ENCODE results near the gene MANEAL.
A peak's percentile ranks its signal among the peaks of the same experiment; 100 is the strongest.

MANEAL gene

DNA sequence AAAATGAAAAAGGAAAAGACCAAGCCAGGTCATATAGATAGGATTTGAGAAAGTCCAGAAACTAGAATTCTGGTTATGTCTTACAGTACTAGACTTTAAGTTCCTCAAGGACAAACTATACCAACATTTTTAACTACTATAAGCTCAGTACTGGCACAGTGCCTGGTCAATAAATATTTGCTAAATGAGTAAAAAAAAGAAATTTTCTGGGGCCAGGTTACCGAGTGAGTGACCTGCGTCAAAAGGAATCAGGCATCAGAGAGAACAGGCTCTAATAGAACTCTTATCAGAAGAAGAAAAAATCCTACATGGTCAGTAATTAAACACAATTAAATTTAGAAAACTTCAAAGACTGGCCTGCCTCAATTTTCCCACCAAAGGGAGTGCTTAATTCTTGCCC is 38.2 kb downstream of the MANEAL start:
- peaks cover 95% of the 10 kb centered on the region for H3K36me3 Mint-ChIP-seq
- no peak overlapping the region for H3K4me3 Mint-ChIP-seq
- H3K4me1 Mint-ChIP-seq, result no peaks in the 10 kb centered on the region
- ATAC-seq (no peak), DNase-seq (ENCODE audit: low spot score in 2 of 2) (no peak)
- no peaks in the 10 kb centered on the region for H3K9me3 Mint-ChIP-seq
- H3K27ac Mint-ChIP-seq, result no peak overlapping the region

DNA sequence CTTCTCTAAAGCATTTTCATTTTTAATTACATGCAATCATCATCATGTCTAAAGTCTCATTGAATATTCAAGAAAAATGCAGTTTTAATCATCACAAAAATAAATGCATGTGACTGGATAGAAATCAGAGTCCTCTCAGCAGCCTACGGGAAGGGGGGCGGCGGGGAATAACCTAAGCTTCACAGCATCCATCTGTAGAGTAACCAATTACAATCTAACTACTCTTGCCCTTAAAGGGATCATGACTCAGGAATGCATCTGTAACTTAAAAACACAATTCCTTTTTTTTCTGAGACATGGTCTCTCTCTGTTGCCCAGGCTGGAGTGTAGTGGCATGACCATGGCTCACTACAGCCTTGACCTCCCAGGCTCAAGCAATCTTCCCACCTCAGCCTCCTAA is 43.1 kb downstream of the MANEAL start:
- no peaks in the 10 kb centered on the region for H3K9me3 Mint-ChIP-seq
- H3K27ac Mint-ChIP-seq, result no peak overlapping the region
- DNase-seq (ENCODE audit: low spot score in 2 of 2), result no peak
- peaks cover 93% of the 10 kb centered on the region for H3K36me3 Mint-ChIP-seq
- no peak for ATAC-seq
- no peak overlapping the region for H3K4me3 Mint-ChIP-seq
- H3K4me1 Mint-ChIP-seq, result no peaks in the 10 kb centered on the region

- H3K36me3 Mint-ChIP-seq, result peaks cover 75% of the 10 kb centered on the region
- H3K9me3 Mint-ChIP-seq, result no peaks in the 10 kb centered on the region
- peak overlapping the region; percentile 13 for H3K27ac Mint-ChIP-seq
- no peak for ATAC-seq
- no peak overlapping the region for H3K4me3 Mint-ChIP-seq
- DNase-seq (ENCODE audit: low spot score in 2 of 2), result no peak
- peaks cover 8% of the 10 kb centered on the region for H3K4me1 Mint-ChIP-seq
These were observed 46.0 kb downstream of the MANEAL start for GRCh38 chr1:37839676-37840075.

- DNase-seq (ENCODE audit: low spot score in 2 of 2) (no peak), ATAC-seq (no peak)
- Mint-ChIP-seq H3K9me3 (no peaks in the 10 kb centered on the region), H3K36me3 (peaks cover 75% of the 10 kb centered on the region), H3K4me1 (peaks cover 16% of the 10 kb centered on the region), H3K27ac (peak overlapping the region; percentile 13), H3K4me3 (no peak overlapping the region)
These were observed 47.1 kb downstream of the MANEAL start for GRCh38 chr1:37840711-37841110.

GRCh38 chr1:37841652-37842051 is 48.0 kb downstream of the MANEAL start:
- no peak overlapping the region for H3K27ac Mint-ChIP-seq

DNA sequence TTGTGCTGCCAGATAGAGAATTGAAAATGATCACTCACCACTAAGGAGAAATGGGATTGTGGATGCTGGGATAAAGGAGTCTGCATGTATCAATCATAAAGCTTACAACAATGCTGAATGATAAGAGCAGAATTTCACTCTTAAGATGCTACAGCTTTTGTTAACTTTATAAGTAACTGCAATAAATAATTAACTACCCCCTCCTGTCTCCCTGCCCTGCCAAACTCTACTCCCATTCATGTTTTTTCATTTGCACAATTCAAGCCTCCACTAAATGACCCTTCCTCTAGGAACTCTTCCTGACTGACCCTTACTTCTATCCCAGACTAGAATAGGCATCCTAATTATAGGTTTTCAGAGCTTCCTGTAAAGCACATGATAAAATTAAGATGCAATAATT is 50.9 kb downstream of the MANEAL start:
- H3K4me1 Mint-ChIP-seq, result peaks cover 28% of the 10 kb centered on the region
- H3K9me3 Mint-ChIP-seq, result no peaks in the 10 kb centered on the region
- H3K4me3 Mint-ChIP-seq, result no peak overlapping the region
- DNase-seq (ENCODE audit: low spot score in 2 of 2) (no peak), ATAC-seq (no peak)
- H3K27ac Mint-ChIP-seq, result peak overlapping the region; percentile 8
- H3K36me3 Mint-ChIP-seq, result peaks cover 52% of the 10 kb centered on the region

More at GRCh38 chr1:37841652-37842051, 48.0 kb downstream of the MANEAL start:
- Mint-ChIP-seq H3K36me3 (peaks cover 75% of the 10 kb centered on the region), H3K4me3 (no peak overlapping the region), H3K9me3 (no peaks in the 10 kb centered on the region), H3K4me1 (peaks cover 21% of the 10 kb centered on the region)
- no peak for ATAC-seq
- no peak for DNase-seq (ENCODE audit: low spot score in 2 of 2)

- no peak for ATAC-seq
- no peaks in the 10 kb centered on the region for H3K9me3 Mint-ChIP-seq
- H3K4me3 Mint-ChIP-seq, result no peak overlapping the region
- H3K27ac Mint-ChIP-seq, result peak overlapping the region; percentile 8
- DNase-seq (ENCODE audit: low spot score in 2 of 2), result no peak
- H3K36me3 Mint-ChIP-seq, result peaks cover 46% of the 10 kb centered on the region
- H3K4me1 Mint-ChIP-seq, result peaks cover 28% of the 10 kb centered on the region
These were observed 51.5 kb downstream of the MANEAL start for GRCh38 chr1:37845049-37845646.

DNA sequence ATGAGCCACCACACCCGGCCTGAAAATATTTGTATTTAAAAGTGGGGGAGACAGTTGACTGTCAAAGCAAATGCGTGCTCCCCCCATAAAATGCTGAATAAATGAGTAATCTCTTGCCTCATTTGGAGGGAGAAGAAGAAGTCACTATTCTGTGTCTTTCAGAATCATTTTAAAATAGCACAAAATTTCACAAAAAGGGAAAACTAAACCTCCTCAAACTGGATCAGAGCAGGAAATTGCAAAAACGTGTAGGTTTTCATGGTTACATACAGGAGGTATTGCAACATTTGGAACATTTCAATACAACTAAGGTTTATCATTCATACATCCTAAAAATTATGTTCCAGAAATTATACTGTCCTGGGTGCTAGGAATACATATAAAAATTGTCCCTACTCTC is 52.1 kb downstream of the MANEAL start:
- no peaks in the 10 kb centered on the region for H3K9me3 Mint-ChIP-seq
- H3K4me3 Mint-ChIP-seq, result no peak overlapping the region
- ATAC-seq (no peak), DNase-seq (ENCODE audit: low spot score in 2 of 2) (no peak)
- no peak overlapping the region for H3K27ac Mint-ChIP-seq
- peaks cover 28% of the 10 kb centered on the region for H3K4me1 Mint-ChIP-seq
- H3K36me3 Mint-ChIP-seq, result peaks cover 39% of the 10 kb centered on the region

DNA sequence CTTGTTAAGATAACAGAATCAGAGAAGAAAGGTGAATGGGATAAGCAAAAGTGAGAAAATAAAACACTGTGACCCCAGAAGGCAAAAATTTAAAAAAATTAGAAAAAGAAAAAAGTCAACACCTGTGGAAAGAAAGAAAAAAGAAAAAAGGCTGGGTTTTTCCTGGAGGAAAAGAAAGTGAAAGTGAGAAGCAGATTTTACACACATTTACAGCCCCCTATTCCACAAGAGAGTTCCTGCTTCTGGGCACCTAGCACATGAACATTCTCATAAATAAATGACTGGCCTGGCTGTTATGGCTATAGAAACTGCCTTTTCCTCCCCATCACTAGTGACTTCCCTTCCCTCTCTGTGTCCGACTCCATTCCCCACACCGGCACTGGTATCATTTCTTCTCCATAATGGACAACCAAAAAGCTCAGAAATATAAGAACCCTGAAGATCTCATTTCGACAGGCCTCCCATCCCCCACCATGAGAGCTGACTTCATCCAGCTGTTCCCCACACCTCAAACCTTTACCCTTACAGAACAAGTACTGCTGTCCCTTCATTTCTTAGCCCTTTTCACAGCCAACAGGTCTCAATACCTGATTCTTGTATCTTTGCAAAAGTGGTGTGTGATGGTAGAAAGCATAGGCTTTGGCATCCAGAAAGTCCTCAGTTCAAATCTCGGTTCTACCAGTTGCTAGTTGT is 53.1 kb downstream of the MANEAL start:
- Mint-ChIP-seq H3K36me3 (peaks cover 37% of the 10 kb centered on the region), H3K4me3 (peak overlapping the region; percentile 20), H3K9me3 (no peaks in the 10 kb centered on the region), H3K27ac (peak overlapping the region; percentile 73), H3K4me1 (peaks cover 28% of the 10 kb centered on the region)
- no peak for DNase-seq (ENCODE audit: low spot score in 2 of 2)
- no peak for ATAC-seq

GRCh38 chr1:37849480-37849879 is 55.8 kb downstream of the MANEAL start:
- ATAC-seq (no peak), DNase-seq (ENCODE audit: low spot score in 2 of 2) (no peak)
- Mint-ChIP-seq H3K27ac (no peak overlapping the region), H3K36me3 (peaks cover 42% of the 10 kb centered on the region), H3K4me1 (peaks cover 38% of the 10 kb centered on the region), H3K9me3 (no peaks in the 10 kb centered on the region), H3K4me3 (no peak overlapping the region)

GRCh38 chr1:37850352-37850955 is 56.8 kb downstream of the MANEAL start:
- Mint-ChIP-seq H3K36me3 (peaks cover 44% of the 10 kb centered on the region), H3K4me1 (peaks cover 39% of the 10 kb centered on the region), H3K27ac (no peak overlapping the region), H3K9me3 (no peaks in the 10 kb centered on the region), H3K4me3 (no peak overlapping the region)
- DNase-seq (ENCODE audit: low spot score in 2 of 2), result no peak
- no peak for ATAC-seq

Data from stimulated activated effector memory CD8-positive, alpha-beta T cell treated with anti-CD3 and anti-CD28 coated beads, Interleukin-12 subunit alpha, Interleukin-12 subunit beta, amount 100 ng/mL, for 72 hours (primary cell).